Activated B cell treated with CpG ODN at 0.5 μM for 24 hours (primary cell): ENCODE measurements around the gene KLHL2. TPM values are rescaled to one million over a fixed set of nuclear protein-coding genes. Genes with fewer than 3 reads are reported as not detected.

Source experiments
- ATAC-seq: fragments of 200-7000 bp; cut with Tn5 transposase; one replicate; pipeline ENCODE4 v1.10.0; 2021; ENCODE audit warnings: low read depth, mild to moderate bottlenecking, moderate library complexity
- CTCF ChIA-PET: fragments of 350-600 bp; sonication (Branson Sonifier 250); formaldehyde crosslinking; loops from one replicate; lab custom pipeline; 2021; ENCODE audit warnings: antibody characterized with exemption; lab: Charles Lee
- POLR2A ChIA-PET: fragments of 350-600 bp; sonication (Branson Sonifier 250); formaldehyde crosslinking; loops from one replicate; lab custom pipeline; 2021; ENCODE audit warnings: antibody characterized with exemption; lab: Charles Lee
- DNase-seq: peaks from one replicate; pipeline ENCODE4 v3.0.0; 2022
- H3K27ac Mint-ChIP-seq: one replicate; pipeline ENCODE4 v1.8.0; 2020; ENCODE audit warnings: mixed read lengths
- H3K27me3 Mint-ChIP-seq: one replicate; pipeline ENCODE4 v1.8.0; 2021; ENCODE audit warnings: mixed read lengths
- H3K36me3 Mint-ChIP-seq: one replicate; pipeline ENCODE4 v1.8.0; 2021; ENCODE audit warnings: low read depth, mixed read lengths
- H3K4me1 Mint-ChIP-seq: one replicate; pipeline ENCODE4 v1.8.0; 2021; ENCODE audit warnings: mixed read lengths
- H3K4me3 Mint-ChIP-seq: one replicate; pipeline ENCODE4 v1.8.0; 2020; ENCODE audit warnings: mild to moderate bottlenecking, mixed read lengths
- H3K9me3 Mint-ChIP-seq: one replicate; pipeline ENCODE4 v1.8.0; 2020; ENCODE audit warnings: mixed read lengths
- intact Hi-C: fragments of 100-400 bp; cut with micrococcal nuclease; formaldehyde crosslinking; loops from one replicate; pipeline ENCODE4 v1.15.1; 2024
- total RNA-seq: library from RNA; stranded (reverse); gene quantifications from 2 replicates; pipeline ENCODE4 v1.2.3, GENCODE V29; 2022
- TF ChIP-seq, protein P1 (sequence below): fragments of 200-600 bp; IDR thresholded peaks from one replicate; pipeline ENCODE4 v1.8.0; 2022; ENCODE audit warnings: antibody characterized with exemption, mild to moderate bottlenecking

The KLHL2 gene
- total RNA-seq, 1 donor from 2014 or later = 21.9 TPM

DNA sequence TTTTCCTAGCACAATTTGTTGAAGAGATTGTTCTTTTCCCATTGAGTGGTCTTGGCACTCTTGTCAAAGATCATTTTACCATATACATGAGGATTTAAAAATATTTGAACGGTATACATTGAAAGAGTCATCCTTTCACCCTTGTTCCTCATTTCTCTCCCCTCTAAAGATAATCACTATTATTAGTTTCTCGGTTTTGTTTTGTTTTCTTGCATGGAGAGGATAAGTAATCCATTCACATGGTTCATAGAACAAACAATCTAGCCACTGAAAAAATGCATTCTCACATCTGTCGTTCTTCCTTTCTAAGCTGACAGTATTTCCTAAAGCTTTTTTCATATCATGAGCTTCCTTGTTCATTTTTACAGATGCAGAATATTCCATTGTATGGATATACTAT, 80.9 kb downstream of the KLHL2 start:
- Mint-ChIP-seq H3K27me3 (no peaks in the 10 kb centered on the region), H3K9me3 (no peaks in the 10 kb centered on the region), H3K27ac (peak overlapping the region; percentile 19), H3K4me1 (peaks cover 45% of the 10 kb centered on the region), H3K4me3 (no peak overlapping the region), H3K36me3 (peaks cover 18% of the 10 kb centered on the region)
- ChIA-PET POLR2A (no interaction called here), CTCF (no interaction called here)
- DNase-seq = no peak
- intact Hi-C loops = no loop called here
- TF ChIP-seq, protein P1, sequence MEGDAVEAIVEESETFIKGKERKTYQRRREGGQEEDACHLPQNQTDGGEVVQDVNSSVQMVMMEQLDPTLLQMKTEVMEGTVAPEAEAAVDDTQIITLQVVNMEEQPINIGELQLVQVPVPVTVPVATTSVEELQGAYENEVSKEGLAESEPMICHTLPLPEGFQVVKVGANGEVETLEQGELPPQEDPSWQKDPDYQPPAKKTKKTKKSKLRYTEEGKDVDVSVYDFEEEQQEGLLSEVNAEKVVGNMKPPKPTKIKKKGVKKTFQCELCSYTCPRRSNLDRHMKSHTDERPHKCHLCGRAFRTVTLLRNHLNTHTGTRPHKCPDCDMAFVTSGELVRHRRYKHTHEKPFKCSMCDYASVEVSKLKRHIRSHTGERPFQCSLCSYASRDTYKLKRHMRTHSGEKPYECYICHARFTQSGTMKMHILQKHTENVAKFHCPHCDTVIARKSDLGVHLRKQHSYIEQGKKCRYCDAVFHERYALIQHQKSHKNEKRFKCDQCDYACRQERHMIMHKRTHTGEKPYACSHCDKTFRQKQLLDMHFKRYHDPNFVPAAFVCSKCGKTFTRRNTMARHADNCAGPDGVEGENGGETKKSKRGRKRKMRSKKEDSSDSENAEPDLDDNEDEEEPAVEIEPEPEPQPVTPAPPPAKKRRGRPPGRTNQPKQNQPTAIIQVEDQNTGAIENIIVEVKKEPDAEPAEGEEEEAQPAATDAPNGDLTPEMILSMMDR = no peak
- no peak for ATAC-seq

DNA sequence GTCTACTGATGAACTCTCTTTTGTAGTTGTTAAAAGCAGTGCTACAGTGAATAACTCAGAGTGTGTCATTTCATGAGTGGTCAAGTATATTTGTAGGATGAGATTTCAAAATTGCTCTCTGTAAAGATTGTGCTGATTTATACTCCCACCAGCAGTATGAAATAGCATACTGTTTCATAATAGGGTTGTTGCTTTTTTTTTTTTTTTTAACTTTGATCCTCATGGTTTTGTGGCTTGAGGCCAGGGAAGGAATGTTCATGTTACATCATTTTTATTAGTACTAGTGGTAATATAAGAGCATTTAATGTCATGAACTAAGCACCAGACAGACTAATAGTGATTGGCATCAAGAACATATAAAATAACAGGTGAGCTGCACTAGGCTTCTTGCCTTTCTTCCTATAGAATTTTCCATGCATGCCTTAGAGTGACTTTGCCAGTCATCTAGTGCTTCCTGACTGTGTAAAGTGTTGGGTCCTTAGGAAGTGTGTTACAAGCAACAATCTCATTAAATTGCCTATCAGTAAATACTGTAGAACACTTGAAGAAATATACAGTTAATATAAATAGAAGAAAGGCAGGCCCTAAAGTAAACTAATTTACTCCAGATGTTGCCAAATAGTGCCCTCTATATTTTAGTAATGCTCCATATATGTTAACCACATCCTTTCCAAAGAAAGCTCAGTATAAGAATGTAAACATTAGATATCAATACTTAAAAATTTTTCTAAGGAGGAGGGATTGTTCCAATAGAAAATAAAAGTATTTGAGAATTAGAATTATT, 81.5 kb downstream of the KLHL2 start:
- Mint-ChIP-seq H3K9me3 (no peaks in the 10 kb centered on the region), H3K4me3 (no peak overlapping the region), H3K27ac (peak overlapping the region; percentile 19), H3K36me3 (peaks cover 18% of the 10 kb centered on the region), H3K27me3 (no peaks in the 10 kb centered on the region), H3K4me1 (peaks cover 45% of the 10 kb centered on the region)
- TF ChIP-seq, protein P1 = no peak
- no peak for DNase-seq
- POLR2A ChIA-PET = no interaction called here
- intact Hi-C loops = no loop called here
- CTCF ChIA-PET = no interaction called here
- ATAC-seq = no peak

DNA sequence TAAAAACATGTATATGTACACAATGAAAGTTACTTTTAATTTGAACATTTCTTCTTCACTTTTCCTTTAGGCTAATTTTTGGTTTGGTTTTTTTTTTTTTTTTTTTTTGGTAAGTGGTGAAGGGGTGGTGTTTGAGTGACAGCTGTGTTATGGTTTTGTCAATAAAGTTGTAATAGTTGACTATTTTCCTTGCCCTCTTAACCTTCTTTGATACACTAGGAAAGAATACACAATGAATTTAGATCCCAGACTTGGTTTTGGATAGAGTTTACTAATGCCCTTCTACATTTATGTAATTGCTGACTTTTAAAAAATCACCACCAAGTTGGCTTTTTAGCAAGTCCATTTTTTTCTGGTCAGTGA, 82.0 kb downstream of the KLHL2 start:
- H3K9me3 Mint-ChIP-seq = no peaks in the 10 kb centered on the region
- CTCF ChIA-PET = no interaction called here
- ATAC-seq (no peak), DNase-seq (no peak)
- no peak overlapping the region for H3K4me3 Mint-ChIP-seq
- peaks cover 51% of the 10 kb centered on the region for H3K4me1 Mint-ChIP-seq
- H3K27ac Mint-ChIP-seq = no peak overlapping the region
- POLR2A ChIA-PET = interaction anchor here (0.5 kb wide), 1 partner anchor 198 kb away, joined by 3 read pairs; no protein-coding TSS in a partner anchor
- H3K36me3 Mint-ChIP-seq = peaks cover 14% of the 10 kb centered on the region
- TF ChIP-seq, protein P1 = no peak
- H3K27me3 Mint-ChIP-seq = no peaks in the 10 kb centered on the region
- intact Hi-C loops = no loop called here

DNA sequence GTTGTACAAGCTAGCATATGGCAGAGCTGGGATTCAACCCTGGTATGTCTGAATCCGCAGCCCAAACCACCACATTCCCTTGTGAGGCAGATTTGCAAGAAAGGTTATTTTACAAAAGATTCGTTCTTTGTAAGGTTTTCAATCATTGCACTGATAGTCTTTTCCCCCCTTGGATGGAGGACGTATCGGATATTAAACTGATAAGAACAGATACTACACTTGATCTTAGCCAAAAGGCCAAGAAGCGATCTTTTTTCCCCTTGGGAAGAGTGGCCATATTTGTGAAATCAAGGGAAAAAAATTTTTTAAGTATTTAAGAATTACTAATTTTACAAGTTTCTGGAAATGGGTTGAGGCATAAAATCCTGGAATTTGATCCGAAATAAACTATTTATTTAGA, 85.7 kb downstream of the KLHL2 start:
- ChIA-PET POLR2A (no interaction called here), CTCF (no interaction called here)
- Mint-ChIP-seq H3K4me3 (no peak overlapping the region), H3K4me1 (peaks cover 44% of the 10 kb centered on the region), H3K36me3 (peaks cover 24% of the 10 kb centered on the region), H3K27ac (no peak overlapping the region), H3K27me3 (no peaks in the 10 kb centered on the region), H3K9me3 (no peaks in the 10 kb centered on the region)
- intact Hi-C loops = no loop called here
- DNase-seq (no peak), ATAC-seq (no peak)
- TF ChIP-seq, protein P1 = no peak

DNA sequence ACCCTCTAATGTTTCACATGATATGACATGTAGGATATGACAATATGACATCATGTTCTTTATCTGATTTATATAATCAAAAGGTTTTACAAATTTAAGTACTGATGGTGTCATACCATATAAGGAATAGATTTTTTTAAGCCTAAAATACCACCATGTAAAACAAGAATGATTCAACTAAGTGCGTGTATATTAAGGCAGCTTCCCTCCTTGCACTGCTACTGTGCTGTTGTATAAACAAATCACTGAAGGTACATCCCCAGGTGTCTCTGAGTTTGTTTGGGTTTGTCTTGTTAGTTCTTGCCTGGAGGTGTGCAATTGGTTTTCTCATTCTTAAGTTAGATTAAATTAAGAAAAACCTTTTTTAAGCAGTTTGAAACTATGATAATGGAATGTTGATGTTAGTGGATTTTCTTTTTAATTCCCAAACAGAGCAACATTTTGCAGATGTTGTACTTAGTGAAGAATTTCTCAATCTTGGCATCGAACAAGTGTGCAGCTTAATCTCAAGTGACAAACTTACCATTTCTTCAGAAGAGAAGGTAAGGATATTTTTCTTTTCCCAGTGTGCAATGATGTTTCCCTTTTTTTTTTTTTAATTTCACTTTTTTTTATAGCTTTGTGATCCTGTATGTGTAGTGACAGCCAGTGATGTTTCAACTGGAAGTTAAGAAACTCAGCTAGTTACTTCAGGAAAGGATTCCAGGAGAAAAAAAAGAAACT, 86.7 kb downstream of the KLHL2 start:
- H3K9me3 Mint-ChIP-seq = no peaks in the 10 kb centered on the region
- no peaks in the 10 kb centered on the region for H3K27me3 Mint-ChIP-seq
- DNase-seq = no peak
- intact Hi-C loops = loop anchor here (1.0 to 2.0 kb wide), 3 partner anchors 21 to 87 kb away; partner anchors contain the start of genes KLHL2 and MSMO1
- POLR2A ChIA-PET = interaction anchor here (0.7 kb wide), 2 partner anchors 11 to 33 kb away, joined by 3 to 6 read pairs; partner anchors contain the start of gene MSMO1
- ATAC-seq = no peak
- H3K27ac Mint-ChIP-seq = peak overlapping the region; percentile 91
- TF ChIP-seq, protein P1 = no peak
- CTCF ChIA-PET = no interaction called here
- peak overlapping the region; percentile 82 for H3K4me3 Mint-ChIP-seq
- peaks cover 29% of the 10 kb centered on the region for H3K36me3 Mint-ChIP-seq
- H3K4me1 Mint-ChIP-seq = peaks cover 35% of the 10 kb centered on the region
